Fibroblast of mammary gland (primary cell): ENCODE measurements around the gene IL23A.
A peak's percentile ranks its signal among the peaks of the same experiment; 100 is the strongest.

Experiments used
- DNase-seq: peaks from one replicate; pipeline ENCODE4 v3.0.0-alpha.2; 2010; ENCODE audit warnings: low read depth
- H3K4me3 ChIP-seq: 2 replicates; pipeline ENCODE4 v1.5.1; 2011; ENCODE audit warnings: low read depth, mild to moderate bottlenecking, low read length, moderate library complexity; ENCODE audit not compliant: control insufficient read depth
- CTCF ChIP-seq: conservative IDR thresholded peaks from 2 replicates; pipeline ENCODE4 v1.5.1; 2011; ENCODE audit warnings: low read depth, low read length, inconsistent platforms; ENCODE audit not compliant: control insufficient read depth, insufficient read depth

Gene IL23A

DNA sequence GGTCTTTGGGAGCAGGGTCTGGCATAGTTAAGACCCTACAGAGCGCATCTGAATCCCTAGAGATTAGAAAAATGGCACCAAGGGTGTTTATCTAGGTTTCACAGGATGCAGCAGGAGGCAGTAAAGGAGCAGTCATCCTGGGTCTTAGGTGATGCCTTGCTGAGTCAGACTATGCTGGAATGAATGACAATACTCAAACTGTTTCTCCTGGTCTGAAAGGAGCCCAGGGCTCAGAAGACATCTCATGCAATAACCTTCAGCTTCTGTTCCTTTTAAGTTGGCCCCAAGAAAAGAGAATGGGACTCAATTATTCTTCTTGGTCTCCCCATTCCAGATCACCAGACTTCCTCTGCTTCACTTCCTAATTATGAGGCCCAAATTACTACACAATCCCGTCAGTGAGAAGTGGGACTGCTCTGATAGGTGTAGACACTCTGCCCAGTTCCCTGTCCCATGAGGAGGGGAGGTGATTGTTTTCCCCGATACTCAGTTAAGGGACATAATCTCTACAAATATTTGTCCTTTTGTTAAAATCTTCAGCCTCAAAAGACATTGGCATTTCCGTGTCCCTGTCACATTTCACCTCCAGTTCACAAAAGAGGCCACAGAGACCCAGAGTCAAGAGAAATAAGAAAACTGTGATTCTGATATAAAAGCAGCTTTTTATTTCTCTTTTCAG lies 38.8 kb downstream of the IL23A start:
- no peak overlapping the region for H3K4me3 ChIP-seq
- peak; percentile 55 for DNase-seq
- peak; percentile 21 for TF ChIP-seq CTCF

DNA sequence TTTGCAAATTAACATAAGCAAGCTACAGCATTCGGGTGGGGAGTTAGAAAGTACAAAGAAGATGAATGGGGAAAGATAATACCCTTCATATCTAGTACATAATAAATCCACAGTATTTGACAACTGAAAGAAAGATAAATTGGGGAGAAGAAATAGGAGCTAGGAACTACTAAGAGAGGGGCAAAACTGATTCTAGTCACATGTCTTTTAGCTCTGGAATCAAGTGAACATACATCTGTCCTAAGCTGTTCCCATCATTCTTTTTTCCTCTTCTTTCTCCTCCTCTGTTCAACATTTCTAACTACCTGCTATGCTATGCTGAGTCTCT lies 39.3 kb downstream of the IL23A start:
- TF ChIP-seq CTCF = no peak
- H3K4me3 ChIP-seq = no peak overlapping the region
- no peak for DNase-seq

DNA sequence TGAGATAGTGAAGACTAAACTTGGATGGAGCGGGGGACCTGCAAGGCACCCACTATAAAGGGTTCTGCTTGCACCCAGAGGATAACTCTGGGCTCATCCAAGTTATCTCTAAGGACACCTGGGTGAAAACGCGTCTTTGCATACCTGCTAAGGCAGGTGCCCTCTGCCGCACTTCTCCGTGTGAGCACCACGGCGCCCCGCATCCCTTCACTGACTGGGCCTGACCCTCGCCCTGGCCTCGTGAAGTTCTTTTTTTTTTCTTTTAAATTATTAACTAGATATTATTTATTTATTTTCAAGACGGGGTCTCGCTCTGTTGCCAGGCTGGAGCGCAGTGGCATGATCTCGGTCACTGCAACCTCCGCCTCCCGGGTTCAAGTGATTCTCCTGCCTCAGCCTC lies 43.9 kb downstream of the IL23A start:
- DNase-seq = no peak
- no peak for TF ChIP-seq CTCF
- no peak overlapping the region for H3K4me3 ChIP-seq

GRCh38 chr12:56385873-56386272 lies 47.2 kb downstream of the IL23A start:
- no peak overlapping the region for H3K4me3 ChIP-seq
- TF ChIP-seq CTCF = no peak
- DNase-seq = peak; percentile 10

DNA sequence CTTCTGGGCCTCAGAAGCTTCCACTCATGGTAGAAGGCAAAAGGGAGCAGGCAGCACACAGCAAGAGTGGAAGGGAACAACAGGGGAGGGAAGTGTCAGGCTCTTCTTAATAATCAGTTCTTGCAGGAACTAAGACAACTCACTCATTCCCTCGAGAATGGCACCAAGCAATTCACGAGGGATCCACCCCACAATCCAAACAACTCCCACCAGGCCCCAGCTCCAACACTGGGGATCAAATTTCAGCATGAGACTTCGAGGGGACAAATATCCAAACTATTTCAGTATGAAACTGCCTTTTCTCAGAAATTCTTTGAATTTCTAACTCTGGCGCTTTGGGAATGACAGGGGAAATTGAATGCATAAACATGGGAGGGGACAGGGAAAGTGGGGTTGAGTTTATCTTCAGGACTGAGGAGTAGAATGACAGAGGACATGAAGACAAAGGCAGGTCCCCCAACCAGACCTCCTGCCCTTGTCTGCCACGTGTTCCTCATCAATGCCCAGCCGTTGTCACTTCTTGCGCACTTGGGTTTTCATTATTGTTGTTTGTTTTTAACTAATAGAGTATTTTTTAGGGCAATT lies 48.6 kb downstream of the IL23A start:
- TF ChIP-seq CTCF = no peak
- peak; percentile 9 for DNase-seq

DNA sequence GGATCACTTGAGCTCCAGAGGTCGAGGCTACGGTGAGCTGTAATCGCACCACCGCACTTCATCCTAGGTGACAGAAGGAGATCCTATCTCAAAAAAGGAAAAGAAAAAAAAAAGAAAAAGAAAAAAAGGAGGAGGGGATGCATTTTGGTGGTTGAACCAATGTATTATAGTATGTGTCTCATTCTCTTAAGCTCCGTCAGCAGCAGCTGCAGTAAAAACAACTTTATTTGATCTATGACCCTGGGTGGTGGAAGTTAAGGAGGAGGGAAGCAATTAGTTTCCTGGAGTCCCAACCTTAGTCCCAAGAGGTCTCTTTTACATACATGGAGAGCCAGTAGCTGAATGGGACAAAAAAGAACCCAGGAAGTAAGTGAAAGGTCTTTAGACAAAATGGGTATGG lies 50.7 kb downstream of the IL23A start:
- no peak for TF ChIP-seq CTCF
- DNase-seq = no peak
- H3K4me3 ChIP-seq = no peak overlapping the region

More for the DNA sequence above, 48.6 kb downstream of the IL23A start:
- H3K4me3 ChIP-seq = no peak overlapping the region
